GM21381 (cell line): Measurements from ENCODE around the gene GOLM1.
"Not testable (repeated sequence)": the region's sequence is repeated elsewhere in the genome, so short reads cannot be mapped to it uniquely, and the experiment has no call there.

Source experiments
- ATAC-seq: cut with Tn5 transposase; IDR thresholded peaks from one replicate; pipeline ENCODE4 v1.9.1; 2021; ENCODE audit warnings: mild to moderate bottlenecking, moderate library complexity; ENCODE audit not compliant: unreplicated experiment

GOLM1 gene

DNA sequence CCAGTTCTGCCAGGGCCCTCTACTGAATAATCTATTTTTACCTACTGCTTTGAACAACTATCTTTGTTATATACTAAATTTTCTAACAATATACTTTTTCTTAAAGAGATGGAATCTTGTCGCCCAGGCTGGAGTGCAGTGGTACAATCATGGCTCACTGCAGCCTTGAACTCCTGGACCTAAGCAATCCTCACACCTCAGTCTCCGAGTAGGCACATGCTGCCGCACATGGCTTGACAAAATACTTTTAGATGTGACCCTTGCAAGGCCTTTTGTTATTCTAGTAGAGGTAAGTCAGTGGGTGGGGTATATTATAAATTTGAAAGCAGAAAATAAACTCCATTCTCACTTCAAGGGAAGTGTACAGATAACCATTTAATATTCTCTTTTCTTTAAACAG is 7.9 kb downstream of the GOLM1 start:
- ATAC-seq, result no peak

DNA sequence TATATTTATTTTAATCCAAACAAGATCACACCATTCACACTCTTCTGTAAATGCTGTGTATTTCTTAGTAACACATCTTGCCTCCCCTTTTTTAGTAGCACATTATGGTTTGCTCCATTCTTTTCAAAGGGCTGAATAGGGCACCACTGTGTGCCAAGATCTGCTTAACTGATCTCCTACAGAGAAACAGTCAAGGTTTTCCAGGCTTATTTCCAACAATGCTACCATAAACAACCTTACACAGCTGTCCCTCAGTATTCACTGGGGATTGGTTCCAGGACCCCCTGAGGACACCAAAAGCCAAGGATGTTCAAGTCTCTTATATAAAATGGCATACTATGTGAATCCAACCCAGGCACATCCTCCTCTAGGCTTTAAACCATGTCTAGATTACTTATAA is 16.5 kb downstream of the GOLM1 start:
- ATAC-seq, result no peak

DNA sequence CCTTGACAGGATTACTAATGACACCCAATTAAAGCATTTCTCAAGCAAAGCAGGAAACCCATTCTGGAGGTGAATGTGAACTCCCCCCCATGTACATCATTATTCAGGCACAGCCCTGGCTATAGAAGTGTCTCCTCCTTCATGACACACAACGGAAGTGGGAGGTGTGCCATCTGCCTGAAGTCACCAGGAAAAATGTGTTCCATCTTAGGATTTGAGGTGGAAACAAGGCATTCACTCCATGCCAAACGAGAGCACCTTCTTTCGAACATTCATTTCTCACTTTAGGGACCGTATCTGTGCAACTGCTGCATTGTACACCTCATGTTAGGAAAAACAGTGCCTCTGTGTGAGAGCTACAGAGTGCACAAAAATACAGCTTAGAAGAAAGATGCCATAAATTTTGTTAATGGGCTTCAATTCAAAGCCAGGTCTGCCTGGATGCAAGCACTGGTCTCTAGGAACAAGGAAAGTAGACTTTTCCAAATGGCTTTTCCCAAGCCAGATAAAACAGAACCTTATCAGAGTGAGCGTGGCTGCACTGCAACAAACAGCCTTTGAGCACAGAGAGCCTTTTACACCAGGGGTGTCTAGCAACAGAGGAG is 19.4 kb downstream of the GOLM1 start:
- ATAC-seq, result no peak

DNA sequence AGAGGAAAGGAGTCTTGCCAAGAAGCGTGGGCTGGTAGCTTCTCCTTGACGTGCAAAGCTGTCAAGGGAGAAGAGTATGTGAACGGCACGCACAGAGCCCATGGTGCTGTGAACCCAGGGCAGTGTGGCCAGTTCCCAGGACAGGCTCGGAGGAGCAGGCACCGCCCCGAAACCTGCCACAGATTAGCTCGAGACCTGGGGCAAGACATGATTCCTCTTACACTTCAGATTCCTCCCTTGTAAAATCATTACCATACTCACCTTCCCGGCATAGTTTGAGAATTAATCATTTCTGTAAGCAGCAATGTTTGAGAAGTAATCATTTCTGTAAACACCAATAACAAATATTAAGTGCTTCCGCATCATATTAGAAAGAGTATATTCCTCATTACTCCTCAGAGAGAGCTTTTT is 19.9 kb downstream of the GOLM1 start:
- ATAC-seq, result no peak

DNA sequence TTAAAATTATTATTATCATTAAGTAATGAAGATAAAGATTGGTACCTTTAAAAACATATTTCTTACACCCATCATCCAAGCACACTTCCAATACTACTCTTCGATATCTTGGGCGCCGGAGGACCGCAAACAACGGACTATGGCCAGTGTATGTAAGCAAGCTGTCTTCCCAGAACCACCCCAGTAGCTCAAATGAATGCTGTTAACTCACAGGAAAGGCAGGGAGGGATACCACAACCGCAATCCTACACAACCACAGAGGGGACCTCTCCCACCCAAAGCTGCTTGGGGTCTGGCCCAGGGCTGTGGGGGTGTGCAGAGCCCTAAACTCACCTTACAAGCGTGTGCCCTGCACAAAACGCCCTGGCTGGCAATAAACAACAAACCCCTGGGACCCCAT is 20.6 kb downstream of the GOLM1 start:
- ATAC-seq, result no peak

DNA sequence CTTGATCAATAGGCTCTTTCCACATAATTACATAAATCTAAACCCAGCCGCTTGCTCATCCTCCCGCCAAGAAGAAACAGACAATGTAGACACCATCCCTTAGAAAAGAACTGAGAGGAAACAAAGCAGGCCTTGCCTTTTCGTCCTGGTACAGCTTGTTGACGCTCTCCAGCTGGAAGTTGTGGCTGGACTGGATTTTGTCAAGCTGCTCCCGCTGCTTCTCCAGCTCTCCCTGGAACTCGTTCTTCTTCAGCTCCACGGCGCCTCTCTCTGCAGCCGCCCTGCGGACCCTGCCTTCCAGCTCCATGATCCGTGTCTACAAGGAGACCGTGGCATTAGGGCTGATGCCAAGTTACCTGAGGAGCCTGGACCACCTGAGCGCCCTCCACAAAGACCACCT is 22.1 kb downstream of the GOLM1 start:
- ATAC-seq, result no peak

DNA sequence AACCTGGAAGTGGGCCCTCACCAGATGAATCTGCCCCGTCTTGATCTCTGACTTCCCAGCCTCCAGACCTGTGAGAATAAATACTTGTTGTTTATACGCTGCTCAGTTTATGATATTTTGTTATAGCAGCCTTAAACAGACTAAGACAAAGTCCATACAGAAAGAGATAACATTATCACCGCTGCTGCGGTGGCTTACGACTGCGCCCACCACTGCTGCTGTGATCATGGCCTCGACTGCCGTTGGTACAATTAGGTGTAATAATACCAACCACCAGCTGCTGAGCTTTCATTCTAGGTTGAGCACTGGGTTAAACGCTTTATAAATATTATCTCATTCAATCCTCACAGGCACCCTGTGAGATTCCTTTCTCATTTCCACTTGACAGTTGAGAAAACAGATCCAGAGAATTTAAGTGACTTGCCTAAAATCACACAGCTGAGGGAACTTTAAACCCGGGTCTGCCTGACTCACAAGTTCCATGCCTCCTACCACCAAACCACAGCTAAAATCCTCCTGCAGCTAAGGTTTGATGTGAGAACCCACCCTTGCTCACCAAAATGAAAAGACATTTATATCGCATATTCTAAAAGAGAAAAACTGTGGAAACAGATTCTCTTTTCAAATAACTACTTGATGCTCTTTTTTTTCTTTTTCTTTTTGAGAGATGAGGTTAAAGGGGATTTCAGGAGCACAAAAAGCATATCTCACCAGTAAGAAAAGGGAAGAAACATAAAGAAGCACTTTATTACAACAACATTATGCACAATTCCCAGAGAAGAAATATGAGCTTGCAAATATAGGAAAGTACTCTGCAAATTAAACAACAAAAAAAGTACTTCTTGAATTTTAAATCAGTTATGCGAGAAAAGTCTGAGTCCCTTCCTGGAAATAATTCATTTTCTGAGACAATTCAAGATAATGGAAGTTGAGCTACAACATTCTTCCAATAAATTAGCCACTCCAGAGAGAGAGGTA is 23.9 kb downstream of the GOLM1 start:
- ATAC-seq, result no peak

DNA sequence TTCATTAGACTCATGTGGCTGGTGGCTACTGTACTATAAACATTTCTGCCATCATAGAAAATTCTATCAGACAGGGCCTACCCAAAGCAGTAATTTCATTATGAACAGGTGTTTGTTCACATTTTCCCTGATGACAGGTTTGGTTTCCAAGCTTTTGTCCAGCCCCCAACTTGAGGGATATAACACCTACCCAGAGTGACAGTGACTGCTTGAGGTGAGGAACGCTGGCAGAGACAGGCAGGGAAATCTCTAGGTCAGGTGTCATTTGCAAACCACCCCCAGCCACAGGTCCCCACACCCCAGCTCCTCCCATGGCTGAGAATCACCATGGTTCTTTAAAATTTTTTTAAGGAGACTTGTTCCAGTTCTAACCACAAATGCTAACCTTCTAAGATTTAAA is 25.5 kb downstream of the GOLM1 start:
- no peak for ATAC-seq

DNA sequence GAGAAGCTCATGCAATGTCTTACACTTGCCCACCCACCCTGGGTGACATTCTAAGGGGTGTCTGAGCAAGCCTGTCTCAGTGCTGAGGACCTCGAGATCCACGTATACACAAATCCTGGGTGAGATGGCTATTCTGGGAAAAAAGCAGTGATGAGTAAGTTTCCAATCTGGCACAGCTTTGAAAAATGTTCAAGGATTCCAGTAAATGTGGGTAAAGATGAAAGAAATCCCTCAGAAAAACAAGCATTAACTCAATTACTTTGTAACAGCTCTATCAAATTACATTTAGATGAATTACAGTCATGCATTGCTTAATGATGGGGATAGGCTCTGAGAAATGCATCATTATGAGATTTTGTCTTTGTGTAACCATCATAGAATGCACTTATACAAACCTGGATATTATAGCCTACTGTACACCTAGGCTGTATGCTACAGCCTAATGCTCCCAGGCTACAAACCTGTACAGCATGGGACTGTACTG is 26.9 kb downstream of the GOLM1 start:
- ATAC-seq, result no peak

DNA sequence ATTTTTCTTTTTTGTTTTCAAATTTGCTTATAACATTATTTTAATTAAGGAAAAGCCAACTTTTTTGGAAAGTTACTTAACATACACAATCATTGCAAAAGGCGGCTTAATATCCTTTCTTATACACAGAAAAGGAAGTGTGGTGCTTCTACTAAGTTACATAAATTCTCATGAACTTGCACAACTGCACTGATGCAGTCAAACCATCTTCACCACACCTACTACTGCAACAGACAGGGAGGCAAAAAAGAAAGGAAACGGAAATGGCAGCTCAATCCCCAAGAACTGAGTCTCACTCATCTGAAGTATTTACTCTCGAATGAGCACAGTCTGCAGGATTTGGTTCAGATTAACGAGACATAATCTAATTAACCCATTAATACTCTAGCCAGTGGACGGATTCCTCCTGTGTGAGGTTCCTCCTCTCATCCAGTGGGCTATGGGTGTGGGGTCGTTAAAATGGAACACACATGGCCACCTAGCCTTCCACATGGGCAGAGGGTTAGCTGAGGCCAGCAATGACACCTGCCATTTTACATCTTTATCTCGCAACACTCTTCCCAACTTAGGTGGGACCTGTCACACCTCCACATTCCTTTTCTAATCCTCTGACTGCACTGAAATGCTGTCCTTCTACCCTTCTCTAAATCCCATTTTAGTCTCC is 30.0 kb downstream of the GOLM1 start:
- no peak for ATAC-seq

DNA sequence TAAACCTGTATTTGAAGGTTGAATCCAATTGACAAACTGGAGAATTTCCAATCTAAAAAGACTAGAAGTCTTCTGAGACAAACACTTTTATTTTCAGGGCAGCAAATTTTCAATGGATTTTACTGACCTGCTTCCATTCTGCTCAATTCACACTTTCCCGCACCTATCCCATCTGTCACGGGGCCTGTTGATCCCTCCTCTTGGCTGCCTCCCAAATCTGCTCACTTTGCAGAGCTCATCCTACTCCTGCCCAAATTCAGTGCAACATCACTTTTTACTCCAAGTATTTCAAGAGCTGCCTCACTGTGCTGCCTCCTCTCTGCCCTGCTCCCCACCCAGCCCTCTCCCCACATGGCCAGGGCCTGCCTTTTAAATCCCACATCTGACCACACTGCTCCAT is 35.1 kb downstream of the GOLM1 start:
- ATAC-seq, result no peak

DNA sequence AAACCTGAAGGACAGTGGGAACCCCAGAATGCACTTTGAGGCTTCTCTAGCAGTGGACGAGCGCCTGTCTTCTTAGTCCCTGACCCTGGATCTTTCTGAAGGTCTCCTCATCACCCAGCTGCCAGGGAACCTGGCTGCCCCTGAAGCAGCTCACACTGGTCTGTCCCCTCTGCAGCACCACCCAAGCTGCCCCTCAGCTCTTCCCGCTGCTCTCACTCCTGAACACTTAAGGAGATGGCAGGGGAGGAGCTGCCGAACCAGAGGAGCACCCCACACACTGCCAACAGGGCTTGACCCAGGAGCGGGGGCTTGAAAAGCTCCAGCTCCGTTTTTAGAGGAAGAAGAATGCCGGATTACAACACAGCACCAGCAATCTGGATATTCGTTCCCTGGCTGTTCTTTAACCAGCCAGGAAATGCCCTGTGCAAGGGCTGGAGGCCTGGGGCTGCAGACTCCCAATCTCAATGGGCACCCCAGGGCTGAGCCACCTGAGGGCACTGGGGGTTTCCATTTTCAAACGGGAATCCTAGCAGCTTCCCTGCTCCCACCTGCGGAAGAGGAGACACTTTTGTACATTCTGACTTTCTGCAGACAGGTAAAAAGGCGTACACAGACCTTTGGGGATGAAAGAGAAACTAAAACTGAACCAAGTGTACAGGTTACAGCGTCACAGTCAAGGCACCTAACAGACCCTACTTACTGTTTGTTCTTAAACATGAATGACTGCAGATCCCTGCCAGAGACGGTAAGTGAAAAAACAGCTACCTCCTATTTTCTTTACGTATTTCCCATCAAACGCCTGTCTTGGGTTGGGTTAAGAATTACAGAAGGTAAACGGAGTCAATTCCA is 36.3 kb downstream of the GOLM1 start:
- ATAC-seq, result no peak

DNA sequence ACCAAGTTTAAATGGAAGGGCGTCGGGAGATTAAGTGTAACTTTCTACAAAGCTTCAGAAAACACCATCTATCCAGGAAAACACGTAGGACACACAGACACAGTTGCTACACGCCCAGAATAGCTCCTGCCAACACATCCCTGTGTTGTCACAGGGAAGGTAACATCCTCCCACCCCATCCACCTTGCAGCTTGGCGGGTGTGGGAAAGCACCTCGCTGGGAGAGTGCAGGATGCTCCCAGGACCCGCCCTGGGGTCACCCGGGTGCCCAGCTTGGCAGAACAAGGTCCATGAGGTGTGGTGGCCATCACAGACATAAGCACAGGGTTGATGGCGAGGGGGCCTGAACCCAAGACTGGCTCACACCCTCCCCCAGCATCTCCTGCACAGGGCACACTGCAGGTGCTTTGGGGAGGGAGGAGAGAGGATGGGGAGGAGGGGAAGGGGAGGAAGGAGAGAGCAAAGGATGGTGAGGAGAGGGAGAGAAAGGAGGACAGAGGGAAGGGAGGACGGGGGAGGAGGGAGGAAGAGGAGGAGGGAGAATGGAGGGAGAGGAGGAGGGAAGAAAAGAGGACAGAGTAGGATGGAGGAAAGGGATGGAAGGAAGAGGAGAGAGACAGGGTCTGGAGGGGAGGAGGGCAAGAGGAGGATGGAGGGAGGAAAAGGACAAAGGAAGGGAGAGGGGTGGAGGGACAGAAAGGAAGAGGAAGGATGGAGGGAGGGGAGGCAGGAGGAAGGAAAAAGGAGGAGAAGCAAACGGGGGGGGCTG is 37.2 kb downstream of the GOLM1 start:
- no peak for ATAC-seq

DNA sequence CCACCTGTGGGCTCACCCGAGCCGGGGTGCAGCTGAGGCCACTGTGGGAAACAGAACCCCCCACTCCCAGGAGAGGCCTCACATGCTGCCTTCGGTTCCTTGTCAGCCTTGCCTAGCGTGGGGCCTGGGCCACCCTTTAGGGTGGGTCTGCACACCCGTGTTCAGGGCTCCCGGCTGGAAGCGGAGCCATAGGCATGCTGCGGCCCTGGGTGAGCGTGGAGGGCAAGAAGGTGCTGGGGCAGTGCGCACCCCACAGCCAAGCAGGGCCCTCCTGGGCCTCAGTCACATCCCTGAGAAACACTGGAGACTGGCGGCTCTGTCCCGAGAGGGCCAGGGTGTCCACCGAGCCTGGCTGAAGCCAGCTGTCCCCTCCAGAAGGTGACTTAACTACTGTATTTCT is 41.9 kb downstream of the GOLM1 start:
- no peak for ATAC-seq

DNA sequence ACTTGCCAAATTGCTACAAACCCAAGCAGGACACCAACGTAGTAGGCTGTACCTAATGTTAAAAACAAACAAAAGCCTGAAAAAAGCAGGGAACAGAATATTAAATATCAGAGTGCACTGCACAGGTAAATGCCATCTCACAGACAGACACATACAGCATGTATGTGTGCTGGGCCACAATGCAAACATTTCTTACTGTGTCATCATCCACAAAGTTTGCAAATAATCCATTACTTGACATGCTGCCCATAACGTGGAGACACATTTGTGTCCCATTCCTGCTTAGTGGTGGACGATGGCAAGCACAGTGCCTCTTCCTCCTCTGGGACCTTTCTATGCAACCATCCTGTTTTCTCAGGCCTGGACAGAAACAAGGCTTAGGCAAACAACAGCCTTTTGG is 44.7 kb downstream of the GOLM1 start:
- no peak for ATAC-seq

DNA sequence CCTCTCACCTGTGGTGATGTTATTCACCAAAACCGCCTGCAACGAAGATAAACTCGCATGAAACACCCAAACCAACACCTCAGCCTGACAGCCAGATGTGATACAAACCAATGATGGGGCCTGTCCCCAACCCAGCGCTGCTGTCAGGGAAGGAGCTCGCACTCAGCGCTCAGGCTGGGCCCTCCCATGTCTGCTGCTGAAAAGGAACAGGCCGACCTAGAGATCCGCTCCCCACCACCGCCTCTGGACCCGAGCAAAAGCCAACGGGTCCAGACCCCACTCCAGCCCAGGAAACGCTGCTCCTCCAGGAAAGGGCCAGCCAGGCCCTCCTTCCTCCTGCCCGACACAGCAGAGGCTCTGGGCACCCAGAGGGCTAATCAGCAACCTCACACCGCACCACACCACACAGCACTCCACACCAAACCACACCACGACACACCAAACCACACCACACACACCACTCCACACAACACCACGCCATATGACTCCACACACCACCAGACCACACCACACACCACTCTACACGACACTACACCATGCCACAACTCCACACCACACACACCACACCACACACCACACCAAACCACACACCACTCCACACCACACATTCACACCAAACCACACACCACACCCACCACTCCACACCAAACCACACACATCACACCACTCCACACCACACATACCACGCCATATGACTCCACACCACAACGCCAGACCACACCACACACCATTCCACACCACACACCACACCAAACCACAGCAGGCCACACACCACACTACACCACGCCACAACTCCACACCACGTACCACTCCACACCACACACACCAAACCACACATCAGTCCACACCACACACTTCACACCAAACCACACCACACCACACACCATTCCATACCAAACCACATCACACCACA is 46.5 kb downstream of the GOLM1 start:
- ATAC-seq, result no peak

DNA sequence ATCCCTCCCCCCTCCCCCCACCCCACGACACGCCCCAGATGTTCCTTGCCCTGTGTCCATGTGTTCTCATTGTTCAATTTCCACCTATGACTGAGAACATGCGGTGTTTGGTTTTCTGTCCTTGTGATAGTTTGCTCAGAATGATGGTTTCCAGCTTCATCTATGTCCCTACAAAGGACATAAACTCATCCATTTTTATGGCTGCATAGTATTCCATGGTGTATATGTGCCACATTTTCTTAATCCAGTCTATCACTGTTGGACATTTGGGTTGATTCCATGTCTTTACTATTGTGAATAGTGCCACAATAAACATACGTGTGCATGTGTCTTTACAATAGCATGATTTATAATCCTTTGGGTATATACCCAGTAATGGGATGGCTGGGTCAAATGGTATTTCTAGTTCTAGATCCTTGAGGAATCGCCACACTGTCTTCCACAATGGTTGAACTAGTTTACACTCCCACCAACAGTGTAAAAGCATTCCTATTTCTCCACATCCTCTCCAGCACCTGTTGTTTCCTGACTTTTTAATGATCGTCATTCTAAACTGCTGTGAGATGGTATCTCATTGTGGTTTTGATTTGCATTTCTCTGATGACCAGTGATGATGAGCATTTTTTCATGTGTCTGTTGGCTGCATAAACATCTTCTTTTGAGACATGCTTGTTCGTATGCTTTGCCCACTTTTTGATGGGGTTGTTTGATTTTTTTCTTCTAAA is 51.2 kb downstream of the GOLM1 start:
- not testable (repeated sequence) for ATAC-seq

DNA sequence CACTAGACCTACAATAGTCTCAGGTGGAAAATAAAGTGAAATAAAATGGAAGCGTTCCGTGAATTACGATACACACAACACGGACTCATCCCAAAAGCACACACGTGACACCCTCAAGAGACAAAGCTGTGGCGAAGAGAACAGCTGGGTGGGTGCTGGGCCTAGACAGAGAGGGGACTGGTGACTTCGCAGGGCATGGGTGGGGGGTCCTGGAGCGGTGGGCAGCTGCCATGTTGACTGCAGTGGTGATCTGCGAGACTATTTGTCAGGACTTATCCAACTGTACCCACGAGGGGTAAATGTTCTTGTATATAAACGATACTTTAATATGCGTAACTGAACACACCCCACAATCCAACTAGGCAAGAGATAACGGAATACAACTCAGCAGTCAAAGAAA is 52.0 kb downstream of the GOLM1 start:
- no peak for ATAC-seq
